GM12873 (cell line): ENCODE measurements around the gene ADCY3.
A peak's percentile ranks its signal among the peaks of the same experiment; 100 is the strongest.

Experiments
- CTCF ChIP-seq: IDR thresholded peaks from 2 replicates; pipeline ENCODE4 v1.5.1; 2012; ENCODE audit warnings: low read depth, mild to moderate bottlenecking, moderate library complexity, low read length, control low read depth; ENCODE audit not compliant: insufficient read depth; ENCODE audit errors: missing control alignments

ADCY3 gene

GRCh38 chr2:24886126-24886501 is 33.9 kb downstream of the ADCY3 start:
- no peak for TF ChIP-seq CTCF

- TF ChIP-seq CTCF = no peak
Observed at GRCh38 chr2:24885221-24886125, 34.6 kb downstream of the ADCY3 start.

- TF ChIP-seq CTCF = no peak
Observed at GRCh38 chr2:24883946-24884345, 36.1 kb downstream of the ADCY3 start.

GRCh38 chr2:24881623-24882022 is 38.4 kb downstream of the ADCY3 start:
- TF ChIP-seq CTCF = peak; percentile 28

GRCh38 chr2:24881158-24881557 is 38.9 kb downstream of the ADCY3 start:
- no peak for TF ChIP-seq CTCF

- no peak for TF ChIP-seq CTCF
Observed at GRCh38 chr2:24878341-24878740, 41.7 kb downstream of the ADCY3 start.

GRCh38 chr2:24877646-24878045 is 42.4 kb downstream of the ADCY3 start:
- no peak for TF ChIP-seq CTCF
